Astrocyte (in vitro differentiated cells and primary cell): ENCODE results near the gene ALOX5. TPM values are rescaled to one million over a fixed set of nuclear protein-coding genes. Genes with fewer than 3 reads are reported as not detected.

Source experiments
- DNase-seq: peaks from one replicate; pipeline ENCODE4 v3.0.0-alpha.2; 2010; ENCODE audit warnings: low read depth
- FAIRE-seq: peaks from 2 replicates; lab custom pipeline; 2011; peaks lifted over from hg19 to GRCh38; lab: Jason Lieb, UNC
- H2AFZ ChIP-seq: 2 replicates; pipeline ENCODE4 v1.6.0; 2012; ENCODE audit warnings: low read depth, low read length, inconsistent platforms
- H3K27ac ChIP-seq: 2 replicates; pipeline ENCODE4 v1.5.1; 2011; ENCODE audit warnings: low read depth, low read length, inconsistent platforms
- H3K27me3 ChIP-seq: 2 replicates; pipeline ENCODE4 v1.6.0; 2011; ENCODE audit warnings: low read length, inconsistent platforms; ENCODE audit not compliant: insufficient read depth
- H3K36me3 ChIP-seq: 2 replicates; pipeline ENCODE4 v1.5.1; 2011; ENCODE audit warnings: low read length, inconsistent platforms; ENCODE audit not compliant: insufficient read depth
- H3K4me1 ChIP-seq: 2 replicates; pipeline ENCODE4 v1.5.1; 2011; ENCODE audit warnings: low read length, inconsistent platforms; ENCODE audit not compliant: insufficient read depth
- H3K4me2 ChIP-seq: 2 replicates; pipeline ENCODE4 v1.6.0; 2012; ENCODE audit warnings: low read length, inconsistent platforms
- H3K4me3 ChIP-seq: 2 replicates; pipeline ENCODE4 v1.5.1; 2011; ENCODE audit warnings: low read depth, mild to moderate bottlenecking, low read length, inconsistent platforms; ENCODE audit not compliant: insufficient read depth
- H3K79me2 ChIP-seq: 2 replicates; pipeline ENCODE4 v1.6.0; 2012; ENCODE audit warnings: mild to moderate bottlenecking, low read length, inconsistent platforms; ENCODE audit not compliant: insufficient read depth
- H3K9ac ChIP-seq: 2 replicates; pipeline ENCODE4 v1.6.0; 2012; ENCODE audit warnings: mild to moderate bottlenecking, low read length, inconsistent platforms
- H3K9me3 ChIP-seq: 2 replicates; pipeline ENCODE4 v1.5.1; 2012; ENCODE audit warnings: low read depth, mild to moderate bottlenecking, low read length, inconsistent platforms; ENCODE audit not compliant: insufficient read depth
- H4K20me1 ChIP-seq: 2 replicates; pipeline ENCODE4 v1.6.0; 2012; ENCODE audit warnings: low read length, inconsistent platforms; ENCODE audit not compliant: insufficient read depth
- H3K27ac Mint-ChIP-seq: one replicate; pipeline ENCODE4 v1.8.0; 2021; ENCODE audit warnings: mild to moderate bottlenecking, mixed read lengths; ENCODE audit not compliant: unreplicated experiment
- H3K27me3 Mint-ChIP-seq: one replicate; pipeline ENCODE4 v1.8.0; 2021; ENCODE audit warnings: low read depth, mixed read lengths; ENCODE audit not compliant: unreplicated experiment
- H3K36me3 Mint-ChIP-seq: one replicate; pipeline ENCODE4 v1.8.0; 2021; ENCODE audit warnings: low read depth, mixed read lengths; ENCODE audit not compliant: unreplicated experiment
- H3K4me1 Mint-ChIP-seq: one replicate; pipeline ENCODE4 v1.8.0; 2021; ENCODE audit warnings: low read depth, mixed read lengths; ENCODE audit not compliant: unreplicated experiment
- H3K4me3 Mint-ChIP-seq: one replicate; pipeline ENCODE4 v1.8.0; 2021; ENCODE audit warnings: mild to moderate bottlenecking, moderate library complexity, mixed read lengths; ENCODE audit not compliant: unreplicated experiment
- H3K9me3 Mint-ChIP-seq: one replicate; pipeline ENCODE4 v1.8.0; 2021; ENCODE audit warnings: mild to moderate bottlenecking, mixed read lengths; ENCODE audit not compliant: unreplicated experiment
- EZH2 ChIP-seq: IDR thresholded peaks from 2 replicates; pipeline ENCODE4 v1.6.1; 2012; ENCODE audit warnings: mild to moderate bottlenecking, low read length, inconsistent platforms; ENCODE audit not compliant: insufficient read depth
- total RNA-seq: library from RNA; stranded (reverse); gene quantifications from 2 replicates; pipeline ENCODE4 v1.2.1, GENCODE V29; 2021
- TF ChIP-seq, protein P1 (sequence below): IDR thresholded peaks from 2 replicates; pipeline ENCODE4 v1.5.1; 2011; ENCODE audit warnings: low read depth, mild to moderate bottlenecking, inconsistent platforms, low read length, moderate library complexity; ENCODE audit not compliant: insufficient read depth

ALOX5 gene
- total RNA-seq, 1 donor from 2014 or later = 1.0 TPM

DNA sequence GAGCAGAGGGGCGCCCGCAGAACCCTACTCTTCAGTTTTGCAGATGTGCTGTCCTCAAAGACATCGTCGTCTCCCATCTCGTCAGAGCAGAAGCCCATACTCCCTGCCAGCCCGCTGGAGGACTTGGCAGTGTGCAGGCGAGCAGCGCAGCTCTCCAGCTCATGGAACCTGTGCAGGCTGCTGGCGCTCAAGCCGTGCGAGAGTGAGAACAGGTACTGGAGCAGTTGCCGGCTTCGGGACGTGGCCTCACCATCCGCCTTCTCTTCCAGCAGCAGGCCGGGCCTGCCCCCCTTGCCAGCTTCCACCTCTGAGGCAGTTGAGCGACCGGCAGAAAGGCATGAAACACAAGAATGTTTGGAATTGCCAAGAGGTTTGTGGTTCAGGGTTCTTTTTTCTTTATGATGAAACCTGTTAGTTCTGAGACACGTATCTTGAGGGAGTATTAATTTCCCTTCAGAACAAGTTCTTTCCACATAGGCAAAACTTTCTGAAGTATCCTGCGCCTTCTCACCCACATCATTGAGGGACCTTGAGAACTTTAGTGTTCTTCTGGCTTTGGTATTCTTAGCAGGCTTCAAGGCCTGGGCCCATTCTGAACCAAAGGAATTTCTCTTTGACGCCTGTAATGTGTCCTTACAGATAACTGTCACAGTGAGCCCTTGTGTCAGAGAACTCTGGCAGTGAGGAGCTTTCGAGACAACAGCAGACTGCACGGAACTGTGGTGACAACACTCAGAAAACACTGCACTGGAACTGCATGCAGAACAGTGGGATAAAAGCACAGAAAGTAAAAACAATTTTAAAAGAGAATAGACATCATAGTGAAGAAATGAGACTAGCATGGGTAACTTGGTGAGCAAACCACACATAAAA, 89.5 kb downstream of the ALOX5 start:
- Histone ChIP-seq H3K79me2 (no peaks in the 10 kb centered on the region), H3K9ac (no peak overlapping the region), H3K4me2 (no peak overlapping the region), H3K36me3 (no peaks in the 10 kb centered on the region), H3K4me1 (no peaks in the 10 kb centered on the region), H3K27me3 (no peaks in the 10 kb centered on the region), H3K27ac (no peak overlapping the region), H4K20me1 (peaks cover 11% of the 10 kb centered on the region), H3K4me3 (no peak overlapping the region), H3K9me3 (no peaks in the 10 kb centered on the region), H2AFZ (no peak overlapping the region)
- DNase-seq (peak; percentile 37), FAIRE-seq (no peak)
- no peak for TF ChIP-seq EZH2
- TF ChIP-seq, protein P1, sequence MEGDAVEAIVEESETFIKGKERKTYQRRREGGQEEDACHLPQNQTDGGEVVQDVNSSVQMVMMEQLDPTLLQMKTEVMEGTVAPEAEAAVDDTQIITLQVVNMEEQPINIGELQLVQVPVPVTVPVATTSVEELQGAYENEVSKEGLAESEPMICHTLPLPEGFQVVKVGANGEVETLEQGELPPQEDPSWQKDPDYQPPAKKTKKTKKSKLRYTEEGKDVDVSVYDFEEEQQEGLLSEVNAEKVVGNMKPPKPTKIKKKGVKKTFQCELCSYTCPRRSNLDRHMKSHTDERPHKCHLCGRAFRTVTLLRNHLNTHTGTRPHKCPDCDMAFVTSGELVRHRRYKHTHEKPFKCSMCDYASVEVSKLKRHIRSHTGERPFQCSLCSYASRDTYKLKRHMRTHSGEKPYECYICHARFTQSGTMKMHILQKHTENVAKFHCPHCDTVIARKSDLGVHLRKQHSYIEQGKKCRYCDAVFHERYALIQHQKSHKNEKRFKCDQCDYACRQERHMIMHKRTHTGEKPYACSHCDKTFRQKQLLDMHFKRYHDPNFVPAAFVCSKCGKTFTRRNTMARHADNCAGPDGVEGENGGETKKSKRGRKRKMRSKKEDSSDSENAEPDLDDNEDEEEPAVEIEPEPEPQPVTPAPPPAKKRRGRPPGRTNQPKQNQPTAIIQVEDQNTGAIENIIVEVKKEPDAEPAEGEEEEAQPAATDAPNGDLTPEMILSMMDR = no peak
- Mint-ChIP-seq H3K27me3 (no peaks in the 10 kb centered on the region), H3K27ac (peak overlapping the region; percentile 78), H3K4me3 (no peak overlapping the region), H3K4me1 (peaks cover 24% of the 10 kb centered on the region), H3K9me3 (no peaks in the 10 kb centered on the region), H3K36me3 (peaks cover 11% of the 10 kb centered on the region)

DNA sequence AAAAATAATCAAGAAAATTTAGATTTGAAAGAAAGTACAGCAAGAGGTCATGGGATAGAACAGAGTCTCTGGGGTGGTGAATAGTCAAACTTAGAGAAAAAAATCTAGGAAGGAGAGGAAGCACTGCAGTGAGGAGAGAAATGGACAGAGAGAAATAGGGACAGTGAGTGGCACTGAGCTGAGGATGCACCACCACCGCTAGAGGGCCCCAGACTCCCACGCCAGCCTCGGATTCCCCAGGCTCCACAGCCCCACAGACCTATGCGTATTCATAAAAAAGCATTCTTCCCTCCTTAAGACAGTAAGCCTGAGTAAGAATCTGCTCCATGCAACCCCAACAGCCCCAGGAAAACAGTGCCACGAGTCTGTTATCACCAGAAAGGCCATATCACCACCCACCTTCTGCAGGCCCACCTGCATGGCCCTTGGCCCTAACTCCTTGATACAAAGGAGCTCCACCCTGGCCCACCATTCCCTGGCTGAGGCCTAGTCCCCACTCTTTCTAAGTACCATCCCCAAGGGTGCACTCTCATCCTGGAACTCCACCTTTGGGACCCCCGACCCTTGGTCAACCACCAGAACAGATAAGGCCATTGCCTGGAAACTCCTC, 91.0 kb downstream of the ALOX5 start:
- H3K79me2 ChIP-seq = no peaks in the 10 kb centered on the region
- DNase-seq (peak; percentile 19), FAIRE-seq (peak; percentile 43)
- H3K9me3 ChIP-seq = no peaks in the 10 kb centered on the region
- no peak overlapping the region for H3K9ac ChIP-seq
- Mint-ChIP-seq H3K27ac (peak overlapping the region; percentile 83), H3K9me3 (no peaks in the 10 kb centered on the region), H3K4me3 (no peak overlapping the region), H3K36me3 (peaks cover 2% of the 10 kb centered on the region), H3K4me1 (peaks cover 24% of the 10 kb centered on the region), H3K27me3 (no peaks in the 10 kb centered on the region)
- no peaks in the 10 kb centered on the region for H3K27me3 ChIP-seq
- H3K36me3 ChIP-seq = no peaks in the 10 kb centered on the region
- H2AFZ ChIP-seq = no peak overlapping the region
- TF ChIP-seq, protein P1 = peak; percentile 87
- no peak for TF ChIP-seq EZH2
- H4K20me1 ChIP-seq = peaks cover 11% of the 10 kb centered on the region
- no peak overlapping the region for H3K4me3 ChIP-seq
- H3K4me2 ChIP-seq = no peak overlapping the region
- no peaks in the 10 kb centered on the region for H3K4me1 ChIP-seq
- no peak overlapping the region for H3K27ac ChIP-seq
